GM23338 (cell line): Measurements from ENCODE around the gene VPS13A. TPM values are rescaled to one million over a fixed set of nuclear protein-coding genes. Genes with fewer than 3 reads are reported as not detected.

Experiments
- ATAC-seq: fragments of 200-7000 bp; cut with Tn5 transposase; 3 replicates; pipeline ENCODE4 v1.9.1; 2020
- DNase-seq: peaks from one replicate; pipeline ENCODE4 v3.0.0-alpha.2; 2015; ENCODE audit warnings: low spot score
- H2AFZ ChIP-seq: fragments of 200-600 bp; sonication (generic); 2 replicates; pipeline ENCODE4 v1.8.0; 2016; ENCODE audit warnings: antibody characterized with exemption, mild to moderate bottlenecking, moderate library complexity
- H3F3A ChIP-seq: fragments of 200-600 bp; sonication (generic); replicated peaks from 2 replicates; pipeline ENCODE4 v1.8.0; 2017; ENCODE audit warnings: antibody characterized with exemption, mixed run types, low read depth
- H3K27ac ChIP-seq: fragments of 200-600 bp; sonication (generic); 2 replicates; pipeline ENCODE4 v1.6.1; 2016; ENCODE audit warnings: low read depth
- H3K27me3 ChIP-seq: fragments of 200-600 bp; sonication (generic); 2 replicates; pipeline ENCODE4 v1.8.0; 2016; ENCODE audit warnings: mild to moderate bottlenecking, mixed run types, moderate library complexity; ENCODE audit not compliant: insufficient read depth
- H3K36me3 ChIP-seq: fragments of 200-600 bp; sonication (generic); 2 replicates; pipeline ENCODE4 v1.8.0; 2016; ENCODE audit warnings: mild to moderate bottlenecking; ENCODE audit not compliant: insufficient read depth
- H3K4me1 ChIP-seq: fragments of 200-600 bp; sonication (generic); 2 replicates; pipeline ENCODE4 v1.8.0; 2016; ENCODE audit warnings: mild to moderate bottlenecking, moderate library complexity; ENCODE audit not compliant: insufficient read depth
- H3K4me2 ChIP-seq: fragments of 200-600 bp; sonication (generic); 2 replicates; pipeline ENCODE4 v1.7.1; 2017; ENCODE audit warnings: mixed run types
- H3K4me3 ChIP-seq: fragments of 200-600 bp; sonication (generic); 2 replicates; pipeline ENCODE4 v1.6.1; 2016; ENCODE audit warnings: mixed run types
- H3K79me2 ChIP-seq: fragments of 200-600 bp; sonication (generic); replicated peaks from 2 replicates; pipeline ENCODE4 v1.8.0; 2017; ENCODE audit warnings: mild to moderate bottlenecking; ENCODE audit not compliant: insufficient read depth
- H3K9me2 ChIP-seq: fragments of 200-600 bp; sonication (generic); 2 replicates; pipeline ENCODE4 v1.8.0; 2017; ENCODE audit not compliant: insufficient read depth
- H4K20me1 ChIP-seq: fragments of 200-600 bp; sonication (generic); replicated peaks from 2 replicates; pipeline ENCODE4 v1.8.0; 2017; ENCODE audit warnings: mild to moderate bottlenecking; ENCODE audit not compliant: insufficient read depth
- H3K27ac Mint-ChIP-seq: 2 replicates; pipeline ENCODE4 v1.8.0; 2020; ENCODE audit warnings: inconsistent platforms, mild to moderate bottlenecking, moderate library complexity, mixed read lengths
- H3K27me3 Mint-ChIP-seq: 3 replicates; pipeline ENCODE4 v1.8.0; 2022; ENCODE audit warnings: low read depth, mild to moderate bottlenecking, moderate library complexity, mixed read lengths, inconsistent platforms; ENCODE audit not compliant: insufficient read depth, poor library complexity
- H3K36me3 Mint-ChIP-seq: 3 replicates; pipeline ENCODE4 v1.8.0; 2021; ENCODE audit warnings: low read depth, mild to moderate bottlenecking, inconsistent platforms, moderate library complexity, mixed read lengths
- H3K4me1 Mint-ChIP-seq: 3 replicates; pipeline ENCODE4 v1.8.0; 2020; ENCODE audit warnings: mild to moderate bottlenecking, inconsistent platforms, mixed read lengths
- H3K4me3 Mint-ChIP-seq: 3 replicates; pipeline ENCODE4 v1.8.0; 2021; ENCODE audit warnings: moderate library complexity, mild to moderate bottlenecking, inconsistent platforms, mixed read lengths
- H3K9me3 Mint-ChIP-seq: 3 replicates; pipeline ENCODE4 v1.8.0; 2020; ENCODE audit warnings: moderate library complexity, mild to moderate bottlenecking, inconsistent platforms, mixed read lengths
- CREB1 ChIP-seq: fragments of 250-450 bp; sonication (Bioruptor Pico); IDR thresholded peaks from 2 replicates; pipeline ENCODE4 v1.5.0; 2020; ENCODE audit warnings: low read depth, mild to moderate bottlenecking, moderate library complexity
- EZH2 ChIP-seq: fragments of 200-600 bp; sonication (generic); IDR thresholded peaks from one replicate; pipeline ENCODE4 v1.8.0; 2017; ENCODE audit warnings: antibody characterized with exemption, mild to moderate bottlenecking, low read depth; ENCODE audit not compliant: unreplicated experiment
- JUNB ChIP-seq: IDR thresholded peaks from one replicate; pipeline ENCODE4 v1.6.1; 2016; ENCODE audit warnings: antibody characterized with exemption; ENCODE audit not compliant: unreplicated experiment
- NANOG ChIP-seq: IDR thresholded peaks from 2 replicates; pipeline ENCODE4 v1.6.1; 2016; ENCODE audit warnings: antibody characterized with exemption, borderline replicate concordance
- ZNF114 ChIP-seq: fragments of 250-450 bp; sonication (Bioruptor Pico); IDR thresholded peaks from 2 replicates; pipeline ENCODE4 v1.5.0; 2020; ENCODE audit warnings: mild to moderate bottlenecking, moderate library complexity
- ZNF331 ChIP-seq: fragments of 250-450 bp; sonication (Bioruptor Pico); IDR thresholded peaks from 2 replicates; pipeline ENCODE4 v1.5.0; 2020; ENCODE audit warnings: low read depth, mild to moderate bottlenecking, moderate library complexity
- polyA plus RNA-seq: library from polyadenylated mRNA; unstranded; fragments of >200 nt; fragmentation: Nextera tagmentation; extraction: Ambion mirVana; gene quantifications from 2 replicates; pipeline ENCODE4 v1.2.1, GENCODE V29; 2016
- total RNA-seq: library from RNA; depleted of rRNA; stranded (reverse); fragments of >200 nt; shearing (Covaris generic); gene quantifications from 2 replicates; pipeline ENCODE4 v1.2.3, GENCODE V29; 2014
- TF ChIP-seq, protein P1 (sequence below): fragments of 250-450 bp; sonication (Bioruptor Pico); IDR thresholded peaks from 2 replicates; pipeline ENCODE4 v1.5.0; 2020; ENCODE audit warnings: mild to moderate bottlenecking, moderate library complexity
- TF ChIP-seq, protein P2 (sequence below): IDR thresholded peaks from one replicate; pipeline ENCODE4 v1.6.1; 2018; ENCODE audit warnings: antibody characterized with exemption; ENCODE audit not compliant: unreplicated experiment

VPS13A gene
- total and polyA plus RNA-seq, 2 experiments from 2014 or later = 45.9 to 68.1 TPM

DNA sequence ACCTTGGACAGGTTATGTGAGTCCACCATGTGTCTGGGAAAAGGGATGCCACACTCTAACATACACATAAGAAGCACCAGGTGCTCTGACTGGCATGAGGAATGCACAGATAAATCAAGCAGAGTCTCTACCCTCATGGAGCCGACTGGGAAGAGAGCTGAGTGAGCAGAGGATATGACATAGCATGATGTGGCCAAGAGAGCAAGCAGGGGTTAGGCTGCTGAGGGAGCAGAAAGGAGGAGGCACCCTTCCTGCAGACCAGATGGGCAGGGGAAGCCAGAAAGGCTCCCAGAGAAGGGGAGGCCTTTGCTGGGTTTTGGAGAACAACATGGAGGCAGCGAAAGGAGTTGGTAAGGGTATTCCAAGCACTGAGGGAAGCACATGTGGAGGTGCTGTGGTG, 247.7 kb downstream of the VPS13A start:
- peaks cover 9% of the 10 kb centered on the region; the same call in 2 of the 3 replicates for H3K4me1 Mint-ChIP-seq
- H3K9me3 Mint-ChIP-seq = no peaks in the 10 kb centered on the region
- Histone ChIP-seq H3F3A (no peaks in the 10 kb centered on the region), H3K4me2 (no peak overlapping the region), H3K27ac (no peak overlapping the region), H3K4me1 (no peaks in the 10 kb centered on the region), H3K4me3 (no peak overlapping the region), H2AFZ (no peak overlapping the region), H3K79me2 (no peaks in the 10 kb centered on the region), H3K27me3 (no peaks in the 10 kb centered on the region), H3K36me3 (no peaks in the 10 kb centered on the region), H4K20me1 (no peaks in the 10 kb centered on the region), H3K9me2 (no peaks in the 10 kb centered on the region)
- TF ChIP-seq CREB1 (CRISPR knock-in tag) (no peak), EZH2 (no peak), ZNF114 (CRISPR knock-in tag) (no peak), NANOG (no peak), JUNB (no peak), ZNF331 (CRISPR knock-in tag) (no peak)
- TF ChIP-seq, protein P1, sequence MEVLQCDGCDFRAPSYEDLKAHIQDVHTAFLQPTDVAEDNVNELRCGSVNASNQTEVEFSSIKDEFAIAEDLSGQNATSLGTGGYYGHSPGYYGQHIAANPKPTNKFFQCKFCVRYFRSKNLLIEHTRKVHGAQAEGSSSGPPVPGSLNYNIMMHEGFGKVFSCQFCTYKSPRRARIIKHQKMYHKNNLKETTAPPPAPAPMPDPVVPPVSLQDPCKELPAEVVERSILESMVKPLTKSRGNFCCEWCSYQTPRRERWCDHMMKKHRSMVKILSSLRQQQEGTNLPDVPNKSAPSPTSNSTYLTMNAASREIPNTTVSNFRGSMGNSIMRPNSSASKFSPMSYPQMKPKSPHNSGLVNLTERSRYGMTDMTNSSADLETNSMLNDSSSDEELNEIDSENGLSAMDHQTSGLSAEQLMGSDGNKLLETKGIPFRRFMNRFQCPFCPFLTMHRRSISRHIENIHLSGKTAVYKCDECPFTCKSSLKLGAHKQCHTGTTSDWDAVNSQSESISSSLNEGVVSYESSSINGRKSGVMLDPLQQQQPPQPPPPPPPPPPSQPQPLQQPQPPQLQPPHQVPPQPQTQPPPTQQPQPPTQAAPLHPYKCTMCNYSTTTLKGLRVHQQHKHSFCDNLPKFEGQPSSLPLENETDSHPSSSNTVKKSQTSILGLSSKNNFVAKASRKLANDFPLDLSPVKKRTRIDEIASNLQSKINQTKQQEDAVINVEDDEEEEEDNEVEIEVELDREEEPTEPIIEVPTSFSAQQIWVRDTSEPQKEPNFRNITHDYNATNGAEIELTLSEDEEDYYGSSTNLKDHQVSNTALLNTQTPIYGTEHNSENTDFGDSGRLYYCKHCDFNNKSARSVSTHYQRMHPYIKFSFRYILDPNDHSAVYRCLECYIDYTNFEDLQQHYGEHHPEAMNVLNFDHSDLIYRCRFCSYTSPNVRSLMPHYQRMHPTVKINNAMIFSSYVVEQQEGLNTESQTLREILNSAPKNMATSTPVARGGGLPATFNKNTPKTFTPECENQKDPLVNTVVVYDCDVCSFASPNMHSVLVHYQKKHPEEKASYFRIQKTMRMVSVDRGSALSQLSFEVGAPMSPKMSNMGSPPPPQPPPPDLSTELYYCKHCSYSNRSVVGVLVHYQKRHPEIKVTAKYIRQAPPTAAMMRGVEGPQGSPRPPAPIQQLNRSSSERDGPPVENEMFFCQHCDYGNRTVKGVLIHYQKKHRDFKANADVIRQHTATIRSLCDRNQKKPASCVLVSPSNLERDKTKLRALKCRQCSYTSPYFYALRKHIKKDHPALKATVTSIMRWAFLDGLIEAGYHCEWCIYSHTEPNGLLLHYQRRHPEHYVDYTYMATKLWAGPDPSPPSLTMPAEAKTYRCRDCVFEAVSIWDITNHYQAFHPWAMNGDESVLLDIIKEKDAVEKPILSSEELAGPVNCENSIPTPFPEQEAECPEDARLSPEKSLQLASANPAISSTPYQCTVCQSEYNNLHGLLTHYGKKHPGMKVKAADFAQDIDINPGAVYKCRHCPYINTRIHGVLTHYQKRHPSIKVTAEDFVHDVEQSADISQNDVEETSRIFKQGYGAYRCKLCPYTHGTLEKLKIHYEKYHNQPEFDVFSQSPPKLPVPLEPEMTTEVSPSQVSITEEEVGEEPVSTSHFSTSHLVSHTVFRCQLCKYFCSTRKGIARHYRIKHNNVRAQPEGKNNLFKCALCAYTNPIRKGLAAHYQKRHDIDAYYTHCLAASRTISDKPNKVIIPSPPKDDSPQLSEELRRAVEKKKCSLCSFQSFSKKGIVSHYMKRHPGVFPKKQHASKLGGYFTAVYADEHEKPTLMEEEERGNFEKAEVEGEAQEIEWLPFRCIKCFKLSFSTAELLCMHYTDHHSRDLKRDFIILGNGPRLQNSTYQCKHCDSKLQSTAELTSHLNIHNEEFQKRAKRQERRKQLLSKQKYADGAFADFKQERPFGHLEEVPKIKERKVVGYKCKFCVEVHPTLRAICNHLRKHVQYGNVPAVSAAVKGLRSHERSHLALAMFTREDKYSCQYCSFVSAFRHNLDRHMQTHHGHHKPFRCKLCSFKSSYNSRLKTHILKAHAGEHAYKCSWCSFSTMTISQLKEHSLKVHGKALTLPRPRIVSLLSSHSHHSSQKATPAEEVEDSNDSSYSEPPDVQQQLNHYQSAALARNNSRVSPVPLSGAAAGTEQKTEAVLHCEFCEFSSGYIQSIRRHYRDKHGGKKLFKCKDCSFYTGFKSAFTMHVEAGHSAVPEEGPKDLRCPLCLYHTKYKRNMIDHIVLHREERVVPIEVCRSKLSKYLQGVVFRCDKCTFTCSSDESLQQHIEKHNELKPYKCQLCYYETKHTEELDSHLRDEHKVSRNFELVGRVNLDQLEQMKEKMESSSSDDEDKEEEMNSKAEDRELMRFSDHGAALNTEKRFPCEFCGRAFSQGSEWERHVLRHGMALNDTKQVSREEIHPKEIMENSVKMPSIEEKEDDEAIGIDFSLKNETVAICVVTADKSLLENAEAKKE (CRISPR knock-in tag) = no peak
- TF ChIP-seq, protein P2, sequence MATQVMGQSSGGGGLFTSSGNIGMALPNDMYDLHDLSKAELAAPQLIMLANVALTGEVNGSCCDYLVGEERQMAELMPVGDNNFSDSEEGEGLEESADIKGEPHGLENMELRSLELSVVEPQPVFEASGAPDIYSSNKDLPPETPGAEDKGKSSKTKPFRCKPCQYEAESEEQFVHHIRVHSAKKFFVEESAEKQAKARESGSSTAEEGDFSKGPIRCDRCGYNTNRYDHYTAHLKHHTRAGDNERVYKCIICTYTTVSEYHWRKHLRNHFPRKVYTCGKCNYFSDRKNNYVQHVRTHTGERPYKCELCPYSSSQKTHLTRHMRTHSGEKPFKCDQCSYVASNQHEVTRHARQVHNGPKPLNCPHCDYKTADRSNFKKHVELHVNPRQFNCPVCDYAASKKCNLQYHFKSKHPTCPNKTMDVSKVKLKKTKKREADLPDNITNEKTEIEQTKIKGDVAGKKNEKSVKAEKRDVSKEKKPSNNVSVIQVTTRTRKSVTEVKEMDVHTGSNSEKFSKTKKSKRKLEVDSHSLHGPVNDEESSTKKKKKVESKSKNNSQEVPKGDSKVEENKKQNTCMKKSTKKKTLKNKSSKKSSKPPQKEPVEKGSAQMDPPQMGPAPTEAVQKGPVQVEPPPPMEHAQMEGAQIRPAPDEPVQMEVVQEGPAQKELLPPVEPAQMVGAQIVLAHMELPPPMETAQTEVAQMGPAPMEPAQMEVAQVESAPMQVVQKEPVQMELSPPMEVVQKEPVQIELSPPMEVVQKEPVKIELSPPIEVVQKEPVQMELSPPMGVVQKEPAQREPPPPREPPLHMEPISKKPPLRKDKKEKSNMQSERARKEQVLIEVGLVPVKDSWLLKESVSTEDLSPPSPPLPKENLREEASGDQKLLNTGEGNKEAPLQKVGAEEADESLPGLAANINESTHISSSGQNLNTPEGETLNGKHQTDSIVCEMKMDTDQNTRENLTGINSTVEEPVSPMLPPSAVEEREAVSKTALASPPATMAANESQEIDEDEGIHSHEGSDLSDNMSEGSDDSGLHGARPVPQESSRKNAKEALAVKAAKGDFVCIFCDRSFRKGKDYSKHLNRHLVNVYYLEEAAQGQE = no peak
- H3K27me3 Mint-ChIP-seq = peaks cover 2% of the 10 kb centered on the region
- no peak overlapping the region for H3K27ac Mint-ChIP-seq
- DNase-seq (no peak), ATAC-seq (no peak)
- H3K4me3 Mint-ChIP-seq = no peak overlapping the region
- H3K36me3 Mint-ChIP-seq = peaks cover 29% of the 10 kb centered on the region
